Gastroesophageal sphincter (tissue), 4 donors: ENCODE results near the gene TK2. TPM values are rescaled to one million over a fixed set of nuclear protein-coding genes. Genes with fewer than 3 reads are reported as not detected.

Experiments
- ATAC-seq: fragments of 150-250 bp; one replicate; pipeline ENCODE4 v1.9.1; 2016; ENCODE audit warnings: mild to moderate bottlenecking, moderate library complexity
- H3K27ac ChIP-seq, 4 donors: fragments of 200-600 bp; sonication (generic) in 3 of 4; 1 replicate in 3 of 4; 2 replicates in 1 of 4; pipeline ENCODE4 v1.5.1; 2016 to 2019
- H3K27me3 ChIP-seq: fragments of 200-600 bp; sonication (generic); one replicate; pipeline ENCODE4 v1.5.1; 2019
- H3K36me3 ChIP-seq, 2 donors: fragments of 200-600 bp; sonication (generic); one replicate each; pipeline ENCODE4 v1.5.1; 2019; ENCODE audit warnings: control low read depth in 1 of 2
- H3K4me1 ChIP-seq, 3 donors: fragments of 200-600 bp; sonication (generic); 1 replicate in 2 of 3; 2 replicates in 1 of 3; pipeline ENCODE4 v1.5.1; 2016 to 2019; ENCODE audit warnings: control low read depth in 2 of 3
- H3K4me3 ChIP-seq, 2 donors: fragments of 200-600 bp; sonication (generic); one replicate each; pipeline ENCODE4 v1.5.1; 2019; ENCODE audit warnings: mild to moderate bottlenecking in 1 of 2, moderate library complexity in 1 of 2
- H3K9me3 ChIP-seq, 3 donors: fragments of 200-600 bp; sonication (generic); one replicate each; pipeline ENCODE4 v1.5.1; 2017 to 2019; ENCODE audit warnings: control low read depth in 2 of 3
- CTCF ChIP-seq, 4 experiments: fragments of 200-600 bp in 2 of 4; fragments of 450-650 bp in 2 of 4; sonication (generic) in 1 of 4; IDR thresholded peaks; one replicate each; pipeline ENCODE4 v1.5.1; 2017 to 2019; ENCODE audit warnings: antibody characterized with exemption in 4 of 4, mild to moderate bottlenecking in 2 of 4, moderate library complexity in 2 of 4
- EP300 ChIP-seq: sonication (generic); formaldehyde crosslinking; IDR thresholded peaks from one replicate; pipeline ENCODE4 v1.6.1; 2017; ENCODE audit warnings: antibody characterized with exemption, mild to moderate bottlenecking
- POLR2A ChIP-seq, 2 donors: fragments of 450-650 bp; IDR thresholded peaks; one replicate each; pipeline ENCODE4 v1.6.1; 2017; ENCODE audit warnings: antibody characterized with exemption in 2 of 2, mild to moderate bottlenecking in 2 of 2, moderate library complexity in 1 of 2
- POLR2AphosphoS5 ChIP-seq: sonication (generic); formaldehyde crosslinking; IDR thresholded peaks from one replicate; pipeline ENCODE4 v1.6.1; 2017; ENCODE audit warnings: antibody characterized with exemption
- WGBS, 2 donors: methylation state at CpG; one replicate each; pipeline ENCODE4 v1.1.5; 2018; ENCODE audit warnings: low coverage in 1 of 2; 5-methylcytosine and 5-hydroxymethylcytosine counted together
- total RNA-seq, 4 donors: library from RNA; depleted of rRNA; stranded (reverse); fragments of >200 nt; gene quantifications; one replicate each; pipeline ENCODE4 v1.1.0, GENCODE V29; 2016

Gene TK2
- total RNA-seq, 4 donors from 2014 or later: 32.7 to 42.8 (median 37.0) TPM

- TF ChIP-seq CTCF (IDR thresholded peaks at IDR 0.05): no peak
- no peak for TF ChIP-seq EP300
- TF ChIP-seq POLR2AphosphoS5: no peak
- TF ChIP-seq POLR2A (IDR thresholded peaks at IDR 0.05): no peak
- H3K4me1 ChIP-seq: peaks cover 0 to 8% (median 0%) of the 10 kb centered on the region in 3 donors
- H3K36me3 ChIP-seq: no peaks in the 10 kb centered on the region
- H3K9me3 ChIP-seq: no peaks in the 10 kb centered on the region
- 40 to 67% methylated on average over 1 of the region's 2 CpGs for WGBS, 2 donors
- H3K27me3 ChIP-seq: peaks cover 46% of the 10 kb centered on the region
- no peak overlapping the region for H3K27ac ChIP-seq
- no peak overlapping the region for H3K4me3 ChIP-seq
- ATAC-seq: no peak
Measured at GRCh38 chr16:66477028-66477515, 72.8 kb downstream of the TK2 start.

DNA sequence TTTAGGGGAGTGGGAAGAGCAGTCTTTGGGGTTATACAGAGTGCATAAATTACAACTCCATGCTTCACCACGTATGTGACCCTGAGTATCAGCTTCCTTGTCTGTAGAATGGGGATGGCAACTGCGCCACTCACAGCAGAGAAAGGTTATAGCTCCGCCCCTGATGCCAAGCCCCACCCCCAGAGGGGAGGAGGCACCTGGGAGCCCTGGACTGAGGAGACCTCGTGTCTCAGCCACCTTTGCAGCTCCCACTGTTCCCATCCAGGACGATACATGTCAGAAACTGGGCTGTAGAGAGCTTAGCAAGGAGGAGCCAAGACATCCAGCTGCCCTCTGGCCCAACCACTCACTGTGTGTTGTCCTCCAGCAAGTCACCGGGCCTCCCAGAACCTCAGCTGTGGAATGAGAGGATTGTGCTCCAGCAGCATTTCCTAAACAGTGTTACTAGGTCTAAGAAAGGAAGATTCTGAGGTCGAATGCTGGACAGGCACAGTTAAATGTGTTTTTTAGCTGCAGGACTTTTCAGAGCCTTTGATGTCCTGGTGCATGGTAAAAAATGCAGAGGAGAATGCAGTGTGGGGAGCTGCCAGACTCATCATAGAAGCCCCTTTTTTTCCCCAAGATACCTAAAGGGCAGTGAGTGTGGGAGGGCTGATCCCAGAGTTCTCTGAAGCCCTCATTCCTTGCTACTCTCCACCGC is 73.4 kb downstream of the TK2 start:
- TF ChIP-seq POLR2A (IDR thresholded peaks at IDR 0.05): no peak
- no peak for TF ChIP-seq EP300
- TF ChIP-seq POLR2AphosphoS5: no peak
- no peak for TF ChIP-seq CTCF (IDR thresholded peaks at IDR 0.05)

GRCh38 chr16:66475232-66475631 is 74.7 kb downstream of the TK2 start:
- TF ChIP-seq CTCF (IDR thresholded peaks at IDR 0.05) (no peak), EP300 (no peak)
- Histone ChIP-seq H3K4me3 (no peak overlapping the region), H3K27me3 (peaks cover 46% of the 10 kb centered on the region), H3K4me1 (peaks cover 0 to 8% (median 0%) of the 10 kb centered on the region in 3 donors), H3K27ac (no peak overlapping the region), H3K9me3 (no peaks in the 10 kb centered on the region), H3K36me3 (no peaks in the 10 kb centered on the region)
- WGBS, 2 donors: 100% methylated on average over 1 of the region's 2 CpGs; no CpG with 5 or more reads in 1 of the 2 donors
- no peak for ATAC-seq

More for the DNA sequence above, 73.4 kb downstream of the TK2 start:
- Histone ChIP-seq H3K4me1 (peaks cover 0 to 8% (median 0%) of the 10 kb centered on the region in 3 donors), H3K9me3 (no peaks in the 10 kb centered on the region), H3K27me3 (peaks cover 46% of the 10 kb centered on the region), H3K4me3 (no peak overlapping the region), H3K36me3 (no peaks in the 10 kb centered on the region), H3K27ac (no peak overlapping the region)
- no peak for ATAC-seq
- 35 to 77% methylated on average over 3 of the region's 8 CpGs for WGBS, 2 donors

- 20 to 42% methylated on average over 1 to 3 of the region's 4 CpGs for WGBS, 2 donors
- TF ChIP-seq POLR2AphosphoS5: no peak
- no peak for TF ChIP-seq CTCF (IDR thresholded peaks at IDR 0.05)
- no peak for TF ChIP-seq EP300
- TF ChIP-seq POLR2A (IDR thresholded peaks at IDR 0.05): no peak
- Histone ChIP-seq H3K4me3 (no peak overlapping the region), H3K27me3 (peaks cover 46% of the 10 kb centered on the region), H3K36me3 (peaks cover 0 to 4% of the 10 kb centered on the region in 2 donors), H3K4me1 (peaks cover 0 to 8% (median 0%) of the 10 kb centered on the region in 3 donors), H3K27ac (no peak overlapping the region), H3K9me3 (no peaks in the 10 kb centered on the region)
- no peak for ATAC-seq
Measured at GRCh38 chr16:66474750-66475199, 75.1 kb downstream of the TK2 start.
